SU-DHL-6 (cell line): ENCODE data around the gene TTC32.
"Not testable (repeated sequence)": the region's sequence is repeated elsewhere in the genome, so short reads cannot be mapped to it uniquely, and the experiment has no call there.

ENCODE experiments used
- EZH2phosphoT487 ChIP-seq: fragments of 200-600 bp; sonication (generic), shearing (Covaris generic); conservative IDR thresholded peaks from 2 replicates; pipeline ENCODE4 v1.6.1; 2018; ENCODE audit warnings: mild to moderate bottlenecking, antibody characterized with exemption, low read length, moderate library complexity, mixed read lengths
- TF ChIP-seq, protein P1 (sequence below): fragments of 200-600 bp; sonication (generic); IDR thresholded peaks from one replicate; pipeline ENCODE4 v1.5.1; 2017; ENCODE audit warnings: antibody characterized with exemption, mild to moderate bottlenecking, low read length, moderate library complexity; ENCODE audit not compliant: insufficient read depth, poor library complexity, severe bottlenecking

DNA sequence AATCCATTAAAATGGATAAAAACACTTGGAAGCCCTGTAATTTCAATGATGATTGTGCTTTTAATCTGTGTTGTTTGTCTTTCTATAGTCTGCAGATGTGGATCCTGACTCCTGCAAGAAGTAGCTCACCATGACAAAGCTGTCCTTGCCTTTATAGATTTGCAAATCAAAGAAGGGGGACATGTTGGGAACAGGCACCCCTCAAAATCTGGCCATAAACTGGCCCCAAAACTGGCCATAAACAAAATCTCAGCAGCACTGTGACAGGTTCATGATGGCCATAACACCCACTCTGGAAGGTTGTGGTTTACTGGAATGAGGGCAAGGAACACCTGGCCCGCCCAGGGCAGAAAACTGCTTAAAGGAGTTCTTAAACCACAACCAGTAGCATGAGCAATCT is 26.0 kb upstream of the TTC32 start:
- TF ChIP-seq, protein P1, sequence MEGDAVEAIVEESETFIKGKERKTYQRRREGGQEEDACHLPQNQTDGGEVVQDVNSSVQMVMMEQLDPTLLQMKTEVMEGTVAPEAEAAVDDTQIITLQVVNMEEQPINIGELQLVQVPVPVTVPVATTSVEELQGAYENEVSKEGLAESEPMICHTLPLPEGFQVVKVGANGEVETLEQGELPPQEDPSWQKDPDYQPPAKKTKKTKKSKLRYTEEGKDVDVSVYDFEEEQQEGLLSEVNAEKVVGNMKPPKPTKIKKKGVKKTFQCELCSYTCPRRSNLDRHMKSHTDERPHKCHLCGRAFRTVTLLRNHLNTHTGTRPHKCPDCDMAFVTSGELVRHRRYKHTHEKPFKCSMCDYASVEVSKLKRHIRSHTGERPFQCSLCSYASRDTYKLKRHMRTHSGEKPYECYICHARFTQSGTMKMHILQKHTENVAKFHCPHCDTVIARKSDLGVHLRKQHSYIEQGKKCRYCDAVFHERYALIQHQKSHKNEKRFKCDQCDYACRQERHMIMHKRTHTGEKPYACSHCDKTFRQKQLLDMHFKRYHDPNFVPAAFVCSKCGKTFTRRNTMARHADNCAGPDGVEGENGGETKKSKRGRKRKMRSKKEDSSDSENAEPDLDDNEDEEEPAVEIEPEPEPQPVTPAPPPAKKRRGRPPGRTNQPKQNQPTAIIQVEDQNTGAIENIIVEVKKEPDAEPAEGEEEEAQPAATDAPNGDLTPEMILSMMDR, result not testable (repeated sequence)
- TF ChIP-seq EZH2phosphoT487, result not testable (repeated sequence)
